Measurements from ENCODE around the gene MYT1. TPM values are rescaled to one million over a fixed set of nuclear protein-coding genes. Genes with fewer than 3 reads are reported as not detected.
"Not testable (repeated sequence)": the region's sequence is repeated elsewhere in the genome, so short reads cannot be mapped to it uniquely, and the experiment has no call there.

The MYT1 gene
- total RNA-seq, 1 donor from 2014 or later = 0.20 TPM

DNA sequence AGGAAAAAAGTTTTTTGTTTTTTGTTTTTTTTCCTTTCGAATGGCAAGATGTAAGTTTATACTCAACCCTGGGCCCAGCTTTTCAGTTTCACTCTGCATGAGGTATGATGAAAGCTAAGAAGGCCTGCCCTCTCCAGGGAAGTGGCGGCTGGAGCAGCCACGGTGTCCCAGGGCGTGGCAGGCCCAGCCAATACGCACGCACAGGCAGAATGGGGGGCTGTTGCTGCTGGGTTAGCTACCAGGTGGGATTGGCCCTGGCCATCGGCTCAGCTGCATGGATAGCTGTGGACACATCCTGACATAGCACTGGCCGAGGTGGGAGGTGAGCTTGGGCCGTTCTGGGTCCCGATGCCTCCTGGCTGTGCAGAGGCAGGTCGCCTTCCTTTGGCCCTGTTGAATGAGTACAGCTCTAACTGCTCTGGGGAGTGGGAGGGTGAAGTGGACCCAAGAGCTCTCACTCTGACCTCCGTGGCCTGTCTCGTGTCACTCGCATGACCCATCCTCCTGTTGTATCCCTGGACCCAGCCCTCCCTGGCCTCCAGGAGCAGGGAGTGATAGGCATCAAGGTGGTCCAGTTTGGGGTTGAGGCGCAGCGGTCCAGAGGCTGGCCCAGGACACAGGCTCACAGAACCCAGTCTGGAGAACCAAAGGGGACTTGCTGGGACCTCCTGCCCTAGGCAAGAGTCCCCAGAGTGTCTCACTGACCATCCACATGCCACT is 18.1 kb downstream of the MYT1 start:
- DNase-seq (no peak), ATAC-seq (no peak)
- intact Hi-C loops (cut with micrococcal nuclease) = no loop called here

- intact Hi-C loops (cut with micrococcal nuclease) = no loop called here
- no peak for DNase-seq
- no peak for ATAC-seq
Measured at GRCh38 chr20:64183313-64183712, 19.1 kb downstream of the MYT1 start.

- no peak for DNase-seq
- no peak for ATAC-seq
Measured at GRCh38 chr20:64184795-64185194, 20.5 kb downstream of the MYT1 start.

GRCh38 chr20:64185276-64185900 is 21.1 kb downstream of the MYT1 start:
- ATAC-seq (no peak), DNase-seq (no peak)

More at GRCh38 chr20:64184795-64185194, 20.5 kb downstream of the MYT1 start:
- intact Hi-C loops (cut with micrococcal nuclease) = no loop called here

DNA sequence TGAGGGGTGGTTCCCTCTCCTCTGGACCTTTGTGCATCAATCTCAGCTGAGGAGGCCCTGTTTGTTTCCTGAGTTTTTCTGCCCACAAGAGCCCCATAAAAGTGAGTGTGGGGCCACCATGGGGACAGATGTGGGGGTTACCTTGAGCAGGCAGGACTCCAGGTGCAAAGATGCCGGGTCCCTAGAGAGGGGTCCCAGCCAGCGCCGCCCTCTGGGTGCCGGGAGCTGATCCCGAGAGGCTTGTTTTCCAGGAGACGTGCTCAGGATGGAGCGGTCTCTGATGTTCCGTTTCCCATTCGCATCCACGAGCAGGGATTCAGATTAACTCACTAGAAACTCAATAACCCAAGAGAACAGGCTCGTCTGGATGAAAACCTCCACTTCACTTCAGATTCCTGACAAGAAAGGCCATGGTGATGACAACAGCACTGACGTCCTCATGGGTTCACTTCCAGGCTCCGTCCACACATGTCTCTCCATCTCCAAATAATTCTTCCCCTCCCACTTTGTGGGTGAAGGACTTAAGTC is 21.9 kb downstream of the MYT1 start:
- DNase-seq (no peak), ATAC-seq (no peak)
- intact Hi-C loops (cut with micrococcal nuclease) = no loop called here

More at GRCh38 chr20:64185276-64185900, 21.1 kb downstream of the MYT1 start:
- intact Hi-C loops (cut with micrococcal nuclease) = no loop called here

- DNase-seq; intact Hi-C loops (cut with micrococcal nuclease); ATAC-seq: not testable (repeated sequence)
Measured at GRCh38 chr20:64187213-64187612, 23.0 kb downstream of the MYT1 start.

GRCh38 chr20:64188091-64188490 is 23.8 kb downstream of the MYT1 start:
- ATAC-seq (no peak), DNase-seq (no peak)
- intact Hi-C loops (cut with micrococcal nuclease) = no loop called here

GRCh38 chr20:64188682-64189529 is 24.7 kb downstream of the MYT1 start:
- no peak for ATAC-seq
- intact Hi-C loops (cut with micrococcal nuclease) = no loop called here

DNA sequence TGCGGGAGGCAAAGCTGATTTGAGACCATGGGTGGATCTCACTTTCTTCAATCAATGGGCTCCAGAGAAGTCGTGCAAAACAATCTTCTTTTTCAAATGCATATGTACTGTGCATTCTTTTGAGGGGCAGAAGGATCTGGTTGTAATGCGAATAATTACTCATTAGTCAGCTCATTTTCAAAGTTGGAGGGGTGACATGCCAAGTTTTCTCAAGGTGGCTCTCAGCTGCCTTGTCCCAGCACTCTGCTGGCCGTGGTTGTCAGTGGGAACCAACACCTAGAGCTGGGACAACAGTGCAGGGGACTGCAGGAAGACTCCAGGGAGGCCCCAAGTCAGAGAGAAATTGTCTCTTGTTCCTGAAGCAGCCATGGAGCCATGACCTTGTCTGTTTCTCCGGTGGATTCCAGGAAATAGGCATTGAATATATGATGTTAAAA is 25.3 kb downstream of the MYT1 start:
- intact Hi-C loops (cut with micrococcal nuclease) = no loop called here
- ATAC-seq (no peak), DNase-seq (no peak)

More at GRCh38 chr20:64188682-64189529, 24.7 kb downstream of the MYT1 start:
- peak; percentile 5 for DNase-seq

GRCh38 chr20:64189986-64190385 is 25.7 kb downstream of the MYT1 start:
- ATAC-seq = no peak
- DNase-seq = peak; percentile 8
- intact Hi-C loops (cut with micrococcal nuclease) = no loop called here

DNA sequence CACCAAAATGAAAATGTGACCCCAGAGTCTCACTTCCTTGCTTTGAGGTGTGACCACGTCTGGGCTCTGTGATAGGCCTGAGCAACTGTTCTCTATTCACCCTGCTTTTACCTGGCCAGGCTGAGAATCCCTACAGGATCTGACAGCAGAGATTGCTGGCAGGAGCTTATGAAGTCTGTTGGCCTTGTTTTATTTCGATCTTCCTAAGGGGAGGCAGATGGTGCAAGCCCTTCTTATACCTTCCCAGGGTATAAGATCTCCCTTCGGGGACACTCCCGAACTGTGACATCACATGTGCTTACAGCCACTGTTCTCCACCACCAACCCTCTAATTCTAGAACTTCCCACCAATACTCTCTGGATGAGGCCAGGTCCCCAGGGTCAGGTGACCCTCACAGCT is 26.8 kb downstream of the MYT1 start:
- intact Hi-C loops (cut with micrococcal nuclease) = no loop called here
- no peak for DNase-seq
- ATAC-seq = no peak

DNA sequence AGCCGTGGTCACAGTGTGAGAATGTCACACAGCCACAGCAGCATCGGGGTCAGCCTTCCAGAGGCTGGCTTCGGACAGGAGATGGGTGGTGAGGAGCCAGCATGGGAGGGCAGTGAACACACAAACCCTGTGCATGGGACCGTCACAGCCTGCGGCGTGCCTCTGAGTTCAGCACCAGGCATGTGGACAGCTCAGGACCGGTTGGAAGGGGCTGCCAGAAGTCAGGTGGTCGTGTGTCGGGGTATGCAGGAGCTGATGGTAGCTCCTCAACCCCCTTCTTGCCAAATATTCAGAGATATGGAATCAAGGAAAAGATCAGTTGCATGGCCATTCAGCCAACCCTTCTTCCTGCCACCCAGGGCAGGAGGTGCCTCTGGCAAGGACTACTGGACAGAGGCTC is 28.2 kb downstream of the MYT1 start:
- ATAC-seq = no peak
- intact Hi-C loops (cut with micrococcal nuclease) = no loop called here
- no peak for DNase-seq

- ATAC-seq = no peak
- intact Hi-C loops (cut with micrococcal nuclease) = no loop called here
- no peak for DNase-seq
Measured at GRCh38 chr20:64193058-64193457, 28.8 kb downstream of the MYT1 start.

GRCh38 chr20:64194269-64194668 is 30.0 kb downstream of the MYT1 start:
- intact Hi-C loops (cut with micrococcal nuclease) = no loop called here
- ATAC-seq = no peak
- DNase-seq = no peak

DNA sequence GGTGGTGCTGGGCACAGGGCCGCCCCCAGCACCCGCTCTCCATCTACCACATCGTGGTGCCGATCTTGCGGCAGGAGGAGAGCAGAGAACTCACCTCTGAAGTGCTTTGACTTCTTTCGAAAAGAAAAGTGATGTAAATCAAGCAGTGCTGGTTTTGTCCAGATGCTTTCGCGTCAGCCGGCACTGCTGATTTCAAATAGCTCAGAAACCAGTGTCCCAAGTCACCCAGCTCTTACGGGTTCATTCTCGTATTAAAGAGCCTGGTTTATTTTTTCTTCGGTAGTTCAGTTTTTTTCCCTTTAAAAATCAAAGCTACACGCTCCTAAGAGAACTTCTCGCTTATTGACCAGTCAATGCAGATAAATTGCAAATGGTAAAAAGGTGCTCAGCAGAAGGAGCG is 32.1 kb downstream of the MYT1 start:
- no peak for ATAC-seq
- intact Hi-C loops (cut with micrococcal nuclease) = no loop called here
- DNase-seq = no peak

DNA sequence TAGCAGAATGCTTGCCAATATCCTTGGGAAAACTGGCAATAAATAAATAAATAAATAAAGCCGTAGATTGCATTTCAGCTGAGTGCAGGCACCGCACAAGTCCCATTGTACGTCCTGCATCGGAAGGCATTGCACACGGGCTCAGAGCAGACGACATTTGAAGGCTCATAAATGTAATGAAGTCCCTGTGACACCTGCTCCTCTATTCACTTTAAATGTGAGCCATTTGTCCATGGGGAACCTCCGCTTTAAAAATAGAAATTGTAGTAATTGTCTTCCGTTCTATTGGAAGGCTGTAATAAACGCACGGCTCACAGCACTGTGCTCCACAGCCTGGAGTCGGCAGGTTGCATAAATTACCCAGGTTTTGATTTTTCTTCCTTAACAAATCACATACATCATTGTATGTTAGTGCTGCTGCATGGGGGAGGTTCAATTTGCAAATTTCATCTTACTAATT is 32.6 kb downstream of the MYT1 start:
- ATAC-seq (no peak), DNase-seq (no peak)
- intact Hi-C loops (cut with micrococcal nuclease) = no loop called here

DNA sequence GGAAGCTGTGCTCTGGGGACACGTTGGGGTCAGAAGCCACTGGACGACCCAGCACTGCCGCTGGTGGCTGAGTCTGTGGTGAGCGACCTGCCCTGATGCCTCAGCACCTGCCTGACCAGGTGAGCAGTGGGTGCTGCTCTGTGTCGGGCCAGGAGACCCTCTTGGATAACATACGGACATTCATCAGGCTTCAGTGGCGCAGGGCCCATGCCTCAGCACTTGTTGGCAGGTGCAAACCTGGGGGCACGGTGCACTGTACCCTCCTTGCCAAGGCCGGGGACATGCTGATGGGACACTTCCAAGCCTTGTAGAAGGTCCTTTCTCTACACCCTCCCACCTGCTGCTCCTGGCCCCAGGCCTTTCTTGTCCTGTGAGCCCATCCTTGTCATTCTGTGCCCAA is 34.1 kb downstream of the MYT1 start:
- ATAC-seq (no peak), DNase-seq (peak; percentile 26)
- intact Hi-C loops (cut with micrococcal nuclease) = no loop called here

GRCh38 chr20:64199395-64199794 is 35.1 kb downstream of the MYT1 start:
- DNase-seq (no peak), ATAC-seq (no peak)
- intact Hi-C loops (cut with micrococcal nuclease) = no loop called here

- DNase-seq = no peak
- intact Hi-C loops (cut with micrococcal nuclease) = no loop called here
- ATAC-seq = no peak
Measured at GRCh38 chr20:64200740-64201139, 36.5 kb downstream of the MYT1 start.

- no peak for DNase-seq
- ATAC-seq = no peak
- intact Hi-C loops (cut with micrococcal nuclease) = no loop called here
Measured at GRCh38 chr20:64201653-64202052, 37.4 kb downstream of the MYT1 start.

Measured in left ventricle myocardium superior (tissue), 1 donor.